HG02571 (cell line): ENCODE results near the gene SDK1.
"Not testable (repeated sequence)": the region's sequence is repeated elsewhere in the genome, so short reads cannot be mapped to it uniquely, and the experiment has no call there.

Source experiments
- ATAC-seq: cut with Tn5 transposase; IDR thresholded peaks from one replicate; pipeline ENCODE4 v1.9.1; 2021; ENCODE audit warnings: mild to moderate bottlenecking, moderate library complexity; ENCODE audit not compliant: unreplicated experiment

The SDK1 gene

GRCh38 chr7:4272141-4272540, 971.1 kb downstream of the SDK1 start:
- ATAC-seq, result no peak

DNA sequence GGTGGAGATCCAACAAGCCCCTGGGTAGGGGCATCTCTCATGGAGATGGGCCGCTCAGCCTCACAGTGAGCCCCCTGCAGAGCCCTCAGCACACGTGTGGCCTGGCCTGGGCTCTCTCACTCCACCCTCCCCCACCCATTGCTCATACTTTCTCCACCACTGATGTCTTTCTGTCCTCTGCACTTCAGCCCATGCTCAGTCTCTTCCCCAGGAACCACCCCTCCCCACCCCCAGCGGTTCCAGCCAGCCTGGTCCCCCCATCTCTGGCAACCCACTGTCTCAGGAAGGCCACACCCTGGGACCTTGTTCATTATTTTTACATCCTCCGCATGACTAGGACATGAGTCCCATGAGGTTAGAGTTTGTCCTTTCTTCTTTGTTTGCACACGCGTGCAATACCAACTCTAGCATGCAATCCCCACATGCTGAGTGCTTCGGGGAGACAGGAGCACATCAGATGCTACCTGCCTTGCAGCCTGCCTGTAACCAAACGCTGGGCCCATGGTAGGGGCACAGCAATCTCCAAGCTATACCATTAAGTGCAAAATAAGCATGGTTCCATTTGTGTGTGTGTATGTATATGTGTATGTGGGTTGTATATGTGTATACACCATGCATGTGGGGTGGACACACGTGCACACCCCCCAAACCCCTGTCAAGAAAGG, 972.6 kb downstream of the SDK1 start:
- no peak for ATAC-seq

DNA sequence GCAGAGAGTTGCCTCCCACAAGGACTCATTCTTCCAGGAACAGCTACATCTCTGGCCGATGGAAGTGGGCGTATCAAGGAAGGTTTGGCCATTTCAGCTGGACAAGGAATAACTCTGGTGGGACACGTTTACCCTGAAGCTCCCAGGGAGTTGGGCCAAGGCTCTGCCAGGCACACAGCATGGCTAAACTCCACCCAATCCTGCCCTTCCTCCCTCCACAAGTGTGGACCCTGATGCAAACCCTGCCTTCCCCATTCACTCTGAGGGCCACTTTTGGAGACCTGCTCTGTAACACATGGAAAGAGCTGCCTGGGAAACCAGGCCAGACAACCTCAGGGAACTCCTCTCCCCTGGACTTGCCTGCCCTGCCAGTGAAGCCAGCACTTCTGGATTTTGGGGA, 973.2 kb downstream of the SDK1 start:
- ATAC-seq, result no peak

DNA sequence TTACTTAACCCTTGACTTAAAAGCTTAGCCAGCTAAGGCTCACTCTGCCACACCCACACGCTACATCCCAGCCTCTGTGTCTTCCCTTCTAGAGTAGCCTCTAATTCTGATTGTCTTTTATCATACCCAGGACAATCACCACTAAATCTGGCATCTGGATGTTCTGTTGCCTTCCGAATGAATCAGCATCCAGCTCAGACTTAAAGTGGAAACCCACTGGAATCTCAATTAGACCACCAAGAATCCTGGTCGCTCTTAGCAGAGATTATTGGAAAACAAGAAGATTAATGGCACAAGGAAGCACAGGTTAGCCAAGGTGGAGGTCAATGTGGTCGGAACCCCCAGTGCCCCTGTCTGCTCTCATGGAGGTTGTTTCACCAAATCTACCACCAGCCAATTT, 976.9 kb downstream of the SDK1 start:
- no peak for ATAC-seq

GRCh38 chr7:4279216-4279615, 978.2 kb downstream of the SDK1 start:
- ATAC-seq, result no peak

DNA sequence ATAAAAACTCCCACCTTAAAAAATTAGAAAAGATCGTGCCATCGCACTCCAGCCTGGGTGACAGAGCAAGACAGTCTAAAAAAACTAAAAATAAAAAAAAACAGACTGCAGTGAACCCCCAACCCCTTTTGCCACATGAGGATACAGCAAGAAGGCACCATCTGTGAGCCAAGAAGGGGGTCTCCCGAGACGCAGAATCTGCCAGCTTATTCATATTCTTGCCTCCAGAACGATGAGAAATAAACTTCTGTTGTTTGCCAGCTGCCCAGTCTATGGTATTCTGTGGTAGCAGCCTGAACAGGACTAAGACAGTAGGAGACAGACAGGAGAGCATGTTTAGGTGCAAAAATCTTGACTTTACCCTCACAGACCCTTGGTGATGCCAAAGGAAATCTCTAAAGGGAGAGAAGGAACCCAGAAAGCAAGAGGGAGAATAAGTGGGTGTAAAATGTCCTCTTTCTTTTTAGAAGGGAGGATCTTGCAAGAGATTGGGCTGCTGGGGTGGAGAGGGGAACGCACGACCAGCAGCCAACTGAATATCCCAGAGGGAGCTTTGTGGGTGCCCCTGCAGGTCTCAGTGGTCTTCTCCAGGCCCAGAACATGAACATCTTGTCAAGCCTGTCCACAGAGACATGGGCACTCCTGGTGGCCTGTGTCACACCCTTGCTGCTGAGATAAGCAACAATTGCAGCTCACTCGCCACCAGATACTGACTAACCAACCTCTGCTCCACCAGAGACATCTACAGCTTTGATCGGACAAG, 980.4 kb downstream of the SDK1 start:
- no peak for ATAC-seq

DNA sequence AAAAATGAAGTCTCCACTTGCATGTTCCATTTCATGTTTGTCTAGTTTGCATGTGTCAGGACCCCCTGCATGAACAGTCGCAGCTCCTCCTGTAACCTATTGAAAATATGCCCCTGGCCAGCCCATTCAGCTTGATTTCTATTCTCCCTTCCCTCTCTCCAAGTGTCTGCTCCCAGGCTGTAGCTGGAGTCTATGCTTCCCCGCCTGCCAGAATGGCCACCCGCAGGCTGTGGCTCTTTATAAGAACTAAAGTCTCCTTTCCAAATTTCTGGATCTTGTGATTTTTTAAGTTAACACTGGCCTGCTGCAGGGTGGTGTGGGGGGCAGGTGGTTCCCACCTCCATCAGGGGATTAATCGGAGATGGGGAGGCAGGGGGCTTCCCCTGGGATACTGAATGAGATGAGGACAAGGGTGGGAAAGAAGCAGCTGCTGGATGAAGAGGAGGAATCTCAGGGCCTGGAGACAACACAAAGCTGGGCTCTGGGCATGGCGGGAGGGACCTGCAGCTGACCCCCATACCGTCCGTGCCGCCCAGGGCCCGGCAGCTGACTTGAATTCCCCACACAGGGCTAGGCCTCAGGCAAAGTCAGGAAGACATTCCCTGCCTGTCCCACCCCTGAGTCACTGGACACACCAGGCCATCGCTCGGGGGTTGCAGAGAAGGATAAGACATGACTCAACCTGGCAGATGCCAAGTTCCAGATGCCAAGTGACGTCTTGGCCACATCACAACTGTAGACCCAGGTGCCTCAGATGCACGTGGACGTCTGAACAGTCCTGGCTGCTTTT, 981.6 kb downstream of the SDK1 start:
- no peak for ATAC-seq

GRCh38 chr7:4286351-4286750, 985.3 kb downstream of the SDK1 start:
- ATAC-seq, result no peak

- no peak for ATAC-seq
Observed at GRCh38 chr7:4288791-4289394, 987.8 kb downstream of the SDK1 start.

DNA sequence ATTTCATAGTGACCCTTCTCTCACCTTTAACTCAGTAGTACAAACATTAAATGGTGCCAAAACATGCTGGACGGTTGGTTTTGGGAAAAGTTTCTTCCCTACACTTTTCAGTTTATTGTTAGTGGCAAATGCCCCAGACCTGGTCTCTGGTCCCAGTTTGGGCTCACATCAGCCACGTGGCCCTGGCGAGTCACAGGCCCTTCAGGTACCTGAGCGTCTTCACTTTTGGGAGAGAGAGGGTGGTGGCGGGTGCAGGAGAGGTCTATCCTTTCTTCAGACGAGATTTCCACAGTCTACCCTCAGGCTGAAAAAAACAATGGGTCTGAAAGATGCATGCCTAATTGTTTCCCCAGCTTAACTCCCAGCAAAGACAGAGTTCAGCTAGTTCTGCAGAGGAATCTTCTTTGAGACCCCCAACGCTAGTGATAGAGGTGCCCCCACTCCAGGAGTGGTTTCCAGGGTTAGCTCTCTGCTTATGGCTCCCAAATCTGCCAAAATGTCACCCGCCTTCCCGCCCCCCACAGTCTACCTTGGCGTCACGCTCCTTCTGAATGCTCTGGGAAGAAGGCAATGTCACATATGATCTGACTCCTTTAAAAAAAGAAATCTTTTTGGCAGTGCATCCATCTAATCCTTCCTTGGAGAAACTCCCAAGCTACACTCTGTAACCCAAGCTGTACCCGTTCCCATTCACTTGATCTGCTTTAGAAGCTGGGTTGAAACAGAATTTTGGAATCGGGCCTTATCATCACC, 996.3 kb downstream of the SDK1 start:
- no peak for ATAC-seq

GRCh38 chr7:4297918-4298219, 996.8 kb downstream of the SDK1 start:
- no peak for ATAC-seq

DNA sequence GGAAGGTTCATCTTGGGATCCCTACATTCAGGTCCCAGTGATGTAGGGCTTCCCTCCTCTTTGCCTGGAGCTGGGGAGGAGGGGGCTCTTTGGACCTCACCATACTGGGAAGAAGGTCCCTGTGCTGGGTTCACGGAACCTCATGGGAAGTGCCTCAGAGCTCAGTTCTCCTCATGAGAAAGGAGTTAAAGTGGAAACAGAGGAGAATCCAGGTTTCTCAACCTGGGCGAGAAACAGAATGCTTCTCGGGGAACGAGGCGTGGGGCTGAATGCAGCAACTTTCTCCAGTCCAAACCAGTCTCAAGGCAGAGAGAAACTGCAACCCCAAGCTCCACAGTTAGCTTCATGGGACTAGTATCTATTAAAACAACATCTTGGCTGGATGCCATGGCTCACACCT, 998.4 kb downstream of the SDK1 start:
- no peak for ATAC-seq

GRCh38 chr7:4302203-4302905, 1001.3 kb downstream of the SDK1 start:
- ATAC-seq, result no peak

GRCh38 chr7:4307316-4308204, 1006.5 kb downstream of the SDK1 start:
- no peak for ATAC-seq

GRCh38 chr7:4308205-4308590, 1007.1 kb downstream of the SDK1 start:
- no peak for ATAC-seq

DNA sequence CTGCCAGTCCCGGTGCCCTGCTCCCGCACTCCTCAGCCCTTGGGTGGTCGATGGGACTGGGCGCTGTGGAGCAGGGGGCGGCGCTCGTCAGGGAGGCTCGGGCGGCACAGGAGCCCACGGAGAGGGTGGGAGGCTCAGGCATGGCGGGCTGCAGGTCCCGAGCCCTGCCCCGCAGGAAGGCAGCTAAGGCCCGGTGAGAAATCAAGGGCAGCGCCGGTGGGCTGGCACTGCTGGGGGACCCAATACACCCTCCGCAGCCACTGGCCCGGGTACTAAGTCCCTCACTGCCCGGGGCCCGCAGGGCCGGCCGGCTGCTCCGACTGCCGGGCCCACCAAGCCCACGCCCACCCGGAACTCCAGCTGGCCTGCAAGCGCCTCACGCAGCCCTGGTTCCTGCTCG, 1012.9 kb downstream of the SDK1 start:
- ATAC-seq, result not testable (repeated sequence)

DNA sequence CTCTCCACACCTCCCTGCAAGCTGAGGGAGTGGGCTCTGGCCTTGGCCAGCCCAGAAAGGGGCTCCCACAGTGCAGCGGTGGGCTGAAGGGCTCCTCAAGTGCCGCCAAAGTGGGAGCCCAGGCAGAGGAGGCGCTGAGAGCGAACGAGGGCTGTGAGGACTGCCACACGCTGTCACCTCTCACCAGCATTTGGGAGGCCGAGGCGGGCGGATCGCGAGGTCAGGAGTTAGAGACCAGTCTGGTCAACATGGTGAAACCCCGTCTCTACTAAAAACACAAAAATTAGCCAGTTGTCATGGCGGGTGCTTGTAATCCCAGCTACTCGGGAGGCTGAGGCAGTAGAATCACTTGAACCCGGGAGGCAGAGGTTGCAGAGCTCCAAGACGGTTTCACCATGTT, 1013.3 kb downstream of the SDK1 start:
- not testable (repeated sequence) for ATAC-seq
